GM12878 (cell line): ENCODE results near the gene C1orf52. TPM values are rescaled to one million over a fixed set of nuclear protein-coding genes. Genes with fewer than 3 reads are reported as not detected.

Experiments
- ATF2 ChIP-seq: IDR thresholded peaks from 2 replicates; pipeline ENCODE4 v1.6.1; 2012; ENCODE audit warnings: low read length, inconsistent platforms
- BCL3 ChIP-seq: IDR thresholded peaks from 2 replicates; pipeline ENCODE4 v1.6.1; 2011; ENCODE audit warnings: borderline replicate concordance, low read depth, mild to moderate bottlenecking, moderate library complexity, low read length; ENCODE audit not compliant: insufficient read depth, poor library complexity, severe bottlenecking
- BCLAF1 ChIP-seq: fragments of 450-650 bp; IDR thresholded peaks from 2 replicates; pipeline ENCODE4 v1.6.1; 2017; ENCODE audit warnings: antibody characterized with exemption, mild to moderate bottlenecking, moderate library complexity
- CREM ChIP-seq: IDR thresholded peaks from 2 replicates; pipeline ENCODE4 v1.6.1; 2014; ENCODE audit warnings: antibody characterized with exemption, low read depth
- ELK1 ChIP-seq: IDR thresholded peaks from 2 replicates; pipeline ENCODE4 v1.6.1; 2012; ENCODE audit warnings: low read depth, low read length, improper control_type of control experiment
- EP300 ChIP-seq, 2 experiments: fragments of 150-350 bp in 1 of 2; IDR thresholded peaks; 2 replicates each; pipeline ENCODE4 v1.6.1; 2011 to 2012; ENCODE audit warnings: low read depth in 2 of 2, low read length in 2 of 2, borderline replicate concordance in 1 of 2, improper control_type of control experiment in 1 of 2, inconsistent platforms in 1 of 2; ENCODE audit not compliant: control insufficient read depth in 1 of 2
- ESRRA ChIP-seq: IDR thresholded peaks from 2 replicates; pipeline ENCODE4 v1.6.1; 2012; ENCODE audit warnings: mild to moderate bottlenecking, low read length, improper control_type of control experiment
- EZH2 ChIP-seq: IDR thresholded peaks from 2 replicates; pipeline ENCODE4 v1.6.1; 2012; ENCODE audit warnings: low read depth, mild to moderate bottlenecking, control low read depth, inconsistent platforms, low read length, borderline replicate concordance; ENCODE audit not compliant: control insufficient read depth
- GABPA ChIP-seq: IDR thresholded peaks from 2 replicates; pipeline ENCODE4 v1.6.1; 2014; ENCODE audit warnings: antibody characterized with exemption, low read depth, mild to moderate bottlenecking, inconsistent platforms
- HDAC6 ChIP-seq: fragments of 200-600 bp; sonication (generic); IDR thresholded peaks from one replicate; pipeline ENCODE4 v1.8.0; 2017; ENCODE audit warnings: antibody characterized with exemption; ENCODE audit not compliant: unreplicated experiment
- IKZF1 ChIP-seq: fragments of 450-650 bp; conservative IDR thresholded peaks from 2 replicates; pipeline ENCODE4 v1.6.1; 2017; ENCODE audit warnings: antibody characterized with exemption, mild to moderate bottlenecking
- NR2C1 ChIP-seq: fragments of 450-650 bp; IDR thresholded peaks from 2 replicates; pipeline ENCODE4 v1.6.1; 2017; ENCODE audit warnings: antibody characterized with exemption, mild to moderate bottlenecking, moderate library complexity
- NRF1 ChIP-seq: conservative IDR thresholded peaks from 2 replicates; pipeline ENCODE4 v1.6.1; 2011; ENCODE audit warnings: mild to moderate bottlenecking, low read depth, low read length, improper control_type of control experiment
- PML ChIP-seq: IDR thresholded peaks from 2 replicates; pipeline ENCODE4 v1.6.1; 2012; ENCODE audit warnings: low read length, inconsistent platforms
- POLR2A ChIP-seq: IDR thresholded peaks from 2 replicates; pipeline ENCODE4 v1.6.1; 2011; ENCODE audit warnings: low read depth, mild to moderate bottlenecking, low read length
- RELA ChIP-seq: fragments of 450-650 bp; IDR thresholded peaks from 2 replicates; pipeline ENCODE4 v1.8.0; 2014; ENCODE audit warnings: borderline replicate concordance; ENCODE audit not compliant: partially characterized antibody
- SMAD1 ChIP-seq: fragments of 450-650 bp; IDR thresholded peaks from 2 replicates; pipeline ENCODE4 v1.6.1; 2018; ENCODE audit warnings: mild to moderate bottlenecking, low read depth; ENCODE audit not compliant: partially characterized antibody
- STAT1 ChIP-seq: fragments of 450-650 bp; conservative IDR thresholded peaks from 2 replicates; pipeline ENCODE4 v1.6.1; 2014; ENCODE audit warnings: antibody characterized with exemption, mild to moderate bottlenecking
- TARDBP ChIP-seq: IDR thresholded peaks from 2 replicates; pipeline ENCODE4 v1.6.1; 2016; ENCODE audit warnings: borderline replicate concordance
- TCF12 ChIP-seq: IDR thresholded peaks from 2 replicates; pipeline ENCODE4 v1.6.1; 2011; ENCODE audit warnings: low read depth, mild to moderate bottlenecking, low read length
- ZNF592 ChIP-seq: fragments of 450-650 bp; IDR thresholded peaks from 2 replicates; pipeline ENCODE4 v1.6.1; 2017; ENCODE audit warnings: mild to moderate bottlenecking, moderate library complexity
- polyA plus RNA-seq, 11 experiments: library from polyadenylated mRNA; depleted of rRNA in 4 of 11; unstranded in 6 of 11; stranded (reverse) in 5 of 11; fragments of >200 nt; fragmentation: Nextera tagmentation in 4 of 11; fragmentation: Illumina TruSeq in 1 of 11; extraction: Ambion mirVana in 4 of 11; extraction: Trizol in 1 of 11; gene quantifications; 1 replicate in 1 of 11; 2 replicates in 10 of 11; pipeline versions ENCODE4 v1.2.1 to v1.2.3, GENCODE V29; 2011 to 2016; ENCODE audit warnings: inconsistent platforms in 2 of 11, missing spikeins in 2 of 11, low read depth in 1 of 11
- total RNA-seq, 4 experiments: library from RNA; depleted of rRNA in 3 of 4; stranded (reverse); fragments of >200 nt in 3 of 4; fragmentation: Illumina TruSeq in 1 of 4; extraction: Trizol in 1 of 4; gene quantifications; 2 replicates each; pipeline versions ENCODE4 v1.2.1 to v1.2.3, GENCODE V29; 2013 to 2021

C1orf52 gene
- total and polyA plus RNA-seq, 10 of the 15 experiments (the other 5 are each of a cell fraction or from before 2014, with no cell fraction given) = 9.4 to 39.5 (median 17.6) TPM

- TF ChIP-seq BCL3 (no peak), ELK1 (no peak), EP300 (IDR thresholded peaks at IDR 0.05; ENCODE audit: borderline replicate concordance in 1 of 2, control insufficient read depth in 1 of 2, low read depth in 2 of 2, low read length in 2 of 2) (no peak), ESRRA (no peak), HDAC6 (no peak), ATF2 (peak; percentile 62; the same call in 1 of the 2 replicates), ZNF592 (no peak), CREM (no peak), POLR2A (no peak), NR2C1 (no peak), BCLAF1 (no peak), RELA (no peak), IKZF1 (peak; percentile 63), EZH2 (no peak), GABPA (no peak), STAT1 (no peak), PML (no peak), SMAD1 (no peak), TARDBP (no peak), TCF12 (no peak), NRF1 (no peak)
These were observed 19.4 kb upstream of the C1orf52 start (continued) for GRCh38 chr1:85278853-85279314.
